HCT116 (cell line): ENCODE data around the gene L1CAM. TPM values are rescaled to one million over a fixed set of nuclear protein-coding genes. Genes with fewer than 3 reads are reported as not detected.

Experiments used
- ATAC-seq: fragments of 200-7000 bp; cut with Tn5 transposase; 2 replicates; pipeline ENCODE4 v1.9.1; 2020; ENCODE audit warnings: mild to moderate bottlenecking, moderate library complexity
- BruUV-seq: library from RNA; stranded (reverse); fragments of 400-500 nt; replicated peaks from 2 replicates; lab custom pipeline; 2021; lab: Mats Ljungman, UMichigan
- CTCF ChIA-PET: fragments of 300-600 bp; sonication (Branson Sonifier 250); formaldehyde crosslinking; loops from one replicate; lab custom pipeline; 2021; ENCODE audit warnings: antibody characterized with exemption; lab: Charles Lee
- POLR2A ChIA-PET: fragments of 300-600, 350-600 bp; sonication (Branson Sonifier 250); formaldehyde crosslinking; loops from one replicate; lab custom pipeline; 2021; ENCODE audit warnings: antibody characterized with exemption; lab: Charles Lee
- RAD21 ChIA-PET, 2 experiments: fragments of 300-600 bp; sonication (Branson Sonifier 250); formaldehyde crosslinking; loops; one replicate each; lab custom pipeline; 2023; ENCODE audit warnings: low total read pairs in 2 of 2; ENCODE audit not compliant: uncharacterized antibody in 2 of 2, unreplicated experiment in 2 of 2, low non-redundant PET in 1 of 2; lab: Charles Lee
- DNase-seq: peaks from one replicate; pipeline ENCODE4 v3.0.0-alpha.2; 2010; ENCODE audit warnings: low read depth, low spot score
- H2AFZ ChIP-seq: fragments of 200-600 bp; shearing (Covaris generic), sonication (generic); 2 replicates; pipeline ENCODE4 v1.6.1; 2017; ENCODE audit warnings: low read depth, mixed run types, mixed read lengths, antibody characterized with exemption, low read length; ENCODE audit not compliant: poor library complexity, severe bottlenecking
- H3K27ac ChIP-seq: 2 replicates; pipeline ENCODE4 v1.5.1; 2012; ENCODE audit warnings: low read depth, low read length
- H3K27me3 ChIP-seq: fragments of 200-600 bp; sonication (generic); 2 replicates; pipeline ENCODE4 v1.6.1; 2016; ENCODE audit warnings: mixed run types, low read length, mixed read lengths; ENCODE audit not compliant: insufficient read depth
- H3K36me3 ChIP-seq, 2 experiments: fragments of 200-500 bp in 1 of 2; fragments of 200-600 bp in 1 of 2; sonication (Bioruptor generic) in 1 of 2; sonication (generic) in 1 of 2; 2 replicates each; pipeline versions ENCODE4 v1.5.1 to v1.6.1; 2014 to 2016; ENCODE audit warnings: low read length in 2 of 2, inconsistent platforms in 1 of 2, mixed read lengths in 1 of 2, mixed run types in 1 of 2; ENCODE audit not compliant: insufficient read depth in 2 of 2, control insufficient read depth in 1 of 2
- H3K4me1 ChIP-seq, 2 experiments: fragments of 200-600 bp in 1 of 2; sonication (generic) in 1 of 2; 2 replicates each; pipeline versions ENCODE4 v1.5.1 to v1.6.1; 2012 to 2017; ENCODE audit warnings: low read length in 2 of 2, inconsistent platforms in 1 of 2, mild to moderate bottlenecking in 1 of 2, mixed read lengths in 1 of 2, mixed run types in 1 of 2, moderate library complexity in 1 of 2; ENCODE audit not compliant: insufficient read depth in 2 of 2, control insufficient read depth in 1 of 2
- H3K4me2 ChIP-seq: fragments of 200-600 bp; sonication (generic); 2 replicates; pipeline ENCODE4 v1.6.1; 2017; ENCODE audit warnings: mixed run types, low read length, mixed read lengths
- H3K4me3 ChIP-seq, 2 experiments: fragments of 200-600 bp in 1 of 2; sonication (generic) in 1 of 2; replicated peaks in 1 of 2; 2 replicates each; pipeline ENCODE4 v1.5.1; 2011 to 2016; ENCODE audit warnings: low read length in 2 of 2, control low read depth in 1 of 2, low read depth in 1 of 2, mild to moderate bottlenecking in 1 of 2, mixed read lengths in 1 of 2, mixed run types in 1 of 2
- H3K79me2 ChIP-seq: fragments of 200-600 bp; sonication (generic); 2 replicates; pipeline ENCODE4 v1.6.1; 2017; ENCODE audit warnings: mild to moderate bottlenecking, mixed run types, low read length, moderate library complexity, mixed read lengths; ENCODE audit not compliant: insufficient read depth
- H3K9ac ChIP-seq: fragments of 200-600 bp; sonication (generic); 2 replicates; pipeline ENCODE4 v1.6.1; 2016; ENCODE audit warnings: low read length, mixed read lengths
- H3K9me2 ChIP-seq: fragments of 200-600 bp; sonication (generic), shearing (Covaris generic); 2 replicates; pipeline ENCODE4 v1.6.1; 2017; ENCODE audit warnings: mixed run types, mild to moderate bottlenecking, moderate library complexity; ENCODE audit not compliant: insufficient read depth
- H3K9me3 ChIP-seq, 2 experiments: fragments of 200-500 bp in 1 of 2; fragments of 200-600 bp in 1 of 2; sonication (Bioruptor generic) in 1 of 2; sonication (generic) in 1 of 2; 2 replicates each; pipeline ENCODE4 v1.6.1; 2014 to 2017; ENCODE audit warnings: low read length in 2 of 2, mixed read lengths in 2 of 2, inconsistent platforms in 1 of 2, low read depth in 1 of 2, mild to moderate bottlenecking in 1 of 2, mixed run types in 1 of 2, moderate library complexity in 1 of 2; ENCODE audit not compliant: control insufficient read depth in 1 of 2, insufficient read depth in 1 of 2
- H4K20me1 ChIP-seq: fragments of 200-600 bp; sonication (generic), shearing (Covaris generic); 2 replicates; pipeline ENCODE4 v1.6.1; 2017; ENCODE audit warnings: mixed run types, mild to moderate bottlenecking, moderate library complexity; ENCODE audit not compliant: insufficient read depth
- EGR1 ChIP-seq: IDR thresholded peaks from 2 replicates; pipeline ENCODE4 v1.6.1; 2012; ENCODE audit warnings: low read depth
- EZH2 ChIP-seq: fragments of 200-600 bp; sonication (generic); IDR thresholded peaks from 2 replicates; pipeline ENCODE4 v1.6.1; 2017; ENCODE audit warnings: antibody characterized with exemption, mixed run types
- EZH2phosphoT487 ChIP-seq: fragments of 200-600 bp; IDR thresholded peaks from 2 replicates; pipeline ENCODE4 v1.6.1; 2018; ENCODE audit warnings: antibody characterized with exemption, borderline replicate concordance
- JUND ChIP-seq: IDR thresholded peaks from 2 replicates; pipeline ENCODE4 v1.6.1; 2012
- POLR2A ChIP-seq: IDR thresholded peaks from 2 replicates; pipeline ENCODE4 v1.7.0; 2011; ENCODE audit warnings: borderline replicate concordance; ENCODE audit not compliant: insufficient read depth, insufficient read length; ENCODE audit errors: extremely low read depth
- POLR2AphosphoS5 ChIP-seq: IDR thresholded peaks from 2 replicates; pipeline ENCODE4 v1.6.1; 2011; ENCODE audit warnings: mild to moderate bottlenecking, low read depth, low read length, moderate library complexity
- SIN3A ChIP-seq: IDR thresholded peaks from 2 replicates; pipeline ENCODE4 v1.6.1; 2012; ENCODE audit warnings: low read depth
- YY1 ChIP-seq: IDR thresholded peaks from 2 replicates; pipeline ENCODE4 v1.6.1; 2011; ENCODE audit warnings: low read length, low read depth, moderate library complexity, mild to moderate bottlenecking; ENCODE audit not compliant: insufficient replicate concordance; ENCODE audit errors: extremely low read depth
- ZFX ChIP-seq: fragments of 450-650 bp; IDR thresholded peaks from 2 replicates; pipeline ENCODE4 v1.6.1; 2017
- ZNF274 ChIP-seq: fragments of 200-500 bp; sonication (Bioruptor generic); IDR thresholded peaks from 2 replicates; pipeline ENCODE4 v1.6.1; 2014; ENCODE audit warnings: mild to moderate bottlenecking, low read depth, low read length, inconsistent platforms
- intact Hi-C: fragments of 100-400 bp; cut with micrococcal nuclease; formaldehyde crosslinking; loops from 2 replicates; pipeline ENCODE4 v1.10.0; 2022
- total RNA-seq: library from RNA; stranded (reverse); gene quantifications from one replicate; pipeline ENCODE4 v1.2.1, GENCODE V29; 2021; ENCODE audit not compliant: unreplicated experiment
- TF ChIP-seq, protein P1 (sequence below): IDR thresholded peaks from 2 replicates; pipeline ENCODE4 v1.6.1; 2012
- TF ChIP-seq, protein P2 (sequence below): IDR thresholded peaks from 2 replicates; pipeline ENCODE4 v1.6.1; 2011; ENCODE audit warnings: mild to moderate bottlenecking, low read length, moderate library complexity; ENCODE audit not compliant: insufficient replicate concordance; ENCODE audit errors: extremely low read depth
- TF ChIP-seq, protein P3 (sequence below), 3 experiments: fragments of 200-600 bp in 1 of 3; sonication (generic) in 1 of 3; IDR thresholded peaks in 2 of 3; conservative IDR thresholded peaks in 1 of 3; 2 replicates each; pipeline ENCODE4 v1.5.1; 2012 to 2017; ENCODE audit warnings: low read depth in 2 of 3, low read length in 2 of 3, antibody characterized with exemption in 1 of 3, borderline replicate concordance in 1 of 3, control low read depth in 1 of 3, mild to moderate bottlenecking in 1 of 3, mixed read lengths in 1 of 3, mixed run types in 1 of 3, moderate library complexity in 1 of 3; ENCODE audit not compliant: insufficient read depth in 1 of 3

L1CAM gene
- total RNA-seq, 1 experiment from 2014 or later, result 14.8 TPM

DNA sequence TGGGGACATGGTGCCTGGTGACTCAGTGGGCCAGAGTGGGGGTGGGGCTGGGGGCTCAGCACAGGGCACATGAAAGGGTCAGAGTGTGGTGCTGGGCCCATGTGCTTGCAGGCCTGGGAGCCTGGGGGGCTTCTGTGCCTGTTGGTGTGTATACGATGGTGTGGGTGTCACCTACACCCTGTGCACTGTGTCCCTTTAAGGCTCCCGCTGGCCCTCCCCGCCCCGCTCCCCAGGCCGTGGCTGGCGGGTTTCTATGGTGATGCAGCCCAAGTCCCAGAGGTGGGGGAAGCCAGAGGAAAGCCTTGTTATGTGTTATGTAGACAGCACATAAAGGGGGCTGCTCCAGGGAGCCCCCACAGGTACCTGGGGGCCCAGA is 5.5 kb downstream of the L1CAM start:
- intact Hi-C loops, result no loop called here
- no peaks in the 10 kb centered on the region for H3K9me3 ChIP-seq
- no peak overlapping the region for H3K27ac ChIP-seq
- no peaks in the 10 kb centered on the region for H3K27me3 ChIP-seq
- TF ChIP-seq EZH2phosphoT487 (no peak), POLR2AphosphoS5 (no peak)
- TF ChIP-seq, protein P1, sequence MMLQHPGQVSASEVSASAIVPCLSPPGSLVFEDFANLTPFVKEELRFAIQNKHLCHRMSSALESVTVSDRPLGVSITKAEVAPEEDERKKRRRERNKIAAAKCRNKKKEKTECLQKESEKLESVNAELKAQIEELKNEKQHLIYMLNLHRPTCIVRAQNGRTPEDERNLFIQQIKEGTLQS, result no peak
- H3K4me3 ChIP-seq, result no peak overlapping the region
- ChIA-PET RAD21 (no interaction called here), CTCF (no interaction called here), POLR2A (no interaction called here)
- H3K9me2 ChIP-seq, result no peaks in the 10 kb centered on the region
- H4K20me1 ChIP-seq, result no peaks in the 10 kb centered on the region
- no TSS peak for BruUV-seq
- no peaks in the 10 kb centered on the region for H3K36me3 ChIP-seq
- no peaks in the 10 kb centered on the region for H3K79me2 ChIP-seq
- no peak overlapping the region for H3K9ac ChIP-seq
- H2AFZ ChIP-seq, result no peak overlapping the region
- no peak overlapping the region for H3K4me2 ChIP-seq
- DNase-seq (no peak), ATAC-seq (no peak)
- H3K4me1 ChIP-seq, result peaks cover 7 to 32% of the 10 kb centered on the region in 2 experiments; a peak in 3 of 4 replicates

DNA sequence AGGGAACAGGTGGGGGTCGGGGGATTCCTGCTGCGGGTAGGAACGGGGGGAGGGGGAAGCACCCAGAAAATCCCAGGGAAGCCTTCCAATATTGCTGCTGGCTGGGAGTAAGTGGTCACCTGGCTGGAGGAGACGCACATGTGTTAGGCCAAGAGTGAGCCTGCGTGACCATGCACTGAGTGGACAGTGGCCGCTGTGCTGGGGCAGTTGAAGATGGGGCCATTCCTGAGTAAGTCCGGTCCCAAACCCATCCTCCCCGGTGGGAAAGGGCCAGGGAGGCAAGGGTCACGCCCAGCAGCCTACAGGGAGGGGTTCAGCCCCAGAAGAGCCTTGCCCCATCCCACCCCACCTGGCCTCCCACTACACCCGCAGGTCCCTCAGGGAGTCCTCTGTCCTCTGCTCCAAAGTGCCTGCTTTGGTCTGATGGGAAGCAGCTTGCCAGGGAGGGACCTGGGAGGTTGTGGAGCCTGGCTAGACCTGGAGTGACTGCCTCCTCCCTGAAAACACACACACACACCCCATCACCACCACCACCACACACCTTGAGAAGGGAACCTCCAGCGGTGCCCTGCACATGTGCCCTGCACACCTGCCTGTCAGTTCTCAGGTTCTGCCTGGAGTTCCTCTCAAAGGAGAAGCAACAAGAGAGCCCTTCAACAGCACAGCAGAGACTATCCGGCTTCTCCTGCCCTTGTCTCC is 6.1 kb downstream of the L1CAM start:
- no peaks in the 10 kb centered on the region for H3K79me2 ChIP-seq
- no peaks in the 10 kb centered on the region for H3K27me3 ChIP-seq
- H3K27ac ChIP-seq, result no peak overlapping the region
- TF ChIP-seq, protein P2, sequence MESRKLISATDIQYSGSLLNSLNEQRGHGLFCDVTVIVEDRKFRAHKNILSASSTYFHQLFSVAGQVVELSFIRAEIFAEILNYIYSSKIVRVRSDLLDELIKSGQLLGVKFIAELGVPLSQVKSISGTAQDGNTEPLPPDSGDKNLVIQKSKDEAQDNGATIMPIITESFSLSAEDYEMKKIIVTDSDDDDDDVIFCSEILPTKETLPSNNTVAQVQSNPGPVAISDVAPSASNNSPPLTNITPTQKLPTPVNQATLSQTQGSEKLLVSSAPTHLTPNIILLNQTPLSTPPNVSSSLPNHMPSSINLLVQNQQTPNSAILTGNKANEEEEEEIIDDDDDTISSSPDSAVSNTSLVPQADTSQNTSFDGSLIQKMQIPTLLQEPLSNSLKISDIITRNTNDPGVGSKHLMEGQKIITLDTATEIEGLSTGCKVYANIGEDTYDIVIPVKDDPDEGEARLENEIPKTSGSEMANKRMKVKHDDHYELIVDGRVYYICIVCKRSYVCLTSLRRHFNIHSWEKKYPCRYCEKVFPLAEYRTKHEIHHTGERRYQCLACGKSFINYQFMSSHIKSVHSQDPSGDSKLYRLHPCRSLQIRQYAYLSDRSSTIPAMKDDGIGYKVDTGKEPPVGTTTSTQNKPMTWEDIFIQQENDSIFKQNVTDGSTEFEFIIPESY, result no peak
- TF ChIP-seq YY1 (no peak), POLR2A (no peak), EGR1 (no peak), SIN3A (no peak), ZNF274 (no peak), JUND (no peak), ZFX (no peak), EZH2 (no peak)
- TF ChIP-seq, protein P1, result no peak
- TF ChIP-seq, protein P3, sequence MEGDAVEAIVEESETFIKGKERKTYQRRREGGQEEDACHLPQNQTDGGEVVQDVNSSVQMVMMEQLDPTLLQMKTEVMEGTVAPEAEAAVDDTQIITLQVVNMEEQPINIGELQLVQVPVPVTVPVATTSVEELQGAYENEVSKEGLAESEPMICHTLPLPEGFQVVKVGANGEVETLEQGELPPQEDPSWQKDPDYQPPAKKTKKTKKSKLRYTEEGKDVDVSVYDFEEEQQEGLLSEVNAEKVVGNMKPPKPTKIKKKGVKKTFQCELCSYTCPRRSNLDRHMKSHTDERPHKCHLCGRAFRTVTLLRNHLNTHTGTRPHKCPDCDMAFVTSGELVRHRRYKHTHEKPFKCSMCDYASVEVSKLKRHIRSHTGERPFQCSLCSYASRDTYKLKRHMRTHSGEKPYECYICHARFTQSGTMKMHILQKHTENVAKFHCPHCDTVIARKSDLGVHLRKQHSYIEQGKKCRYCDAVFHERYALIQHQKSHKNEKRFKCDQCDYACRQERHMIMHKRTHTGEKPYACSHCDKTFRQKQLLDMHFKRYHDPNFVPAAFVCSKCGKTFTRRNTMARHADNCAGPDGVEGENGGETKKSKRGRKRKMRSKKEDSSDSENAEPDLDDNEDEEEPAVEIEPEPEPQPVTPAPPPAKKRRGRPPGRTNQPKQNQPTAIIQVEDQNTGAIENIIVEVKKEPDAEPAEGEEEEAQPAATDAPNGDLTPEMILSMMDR (IDR thresholded peaks at IDR 0.05 in 2 of 3, conservative IDR thresholded peaks at IDR 0.05 in 1 of 3; ENCODE audit: borderline replicate concordance in 1 of 3, insufficient read depth in 1 of 3, low read depth in 2 of 3, low read length in 2 of 3), result no peak
- DNase-seq, result no peak
- BruUV-seq, result no TSS peak
- ChIA-PET RAD21 (no interaction called here), POLR2A (no interaction called here), CTCF (no interaction called here)
- H3K9ac ChIP-seq, result no peak overlapping the region
- ATAC-seq, result no peak
- no peaks in the 10 kb centered on the region for H3K9me2 ChIP-seq
- no peaks in the 10 kb centered on the region for H3K9me3 ChIP-seq
- no peak overlapping the region for H2AFZ ChIP-seq
- intact Hi-C loops, result no loop called here
- H3K36me3 ChIP-seq, result no peaks in the 10 kb centered on the region
- no peak overlapping the region for H3K4me3 ChIP-seq
- no peak overlapping the region for H3K4me2 ChIP-seq
- H3K4me1 ChIP-seq, result peaks cover 6 to 27% of the 10 kb centered on the region in 2 experiments; a peak in 3 of 4 replicates
- H4K20me1 ChIP-seq, result no peaks in the 10 kb centered on the region
